Prostate gland (tissue), 2 donors: ENCODE data around the gene TIAM2. TPM values are rescaled to one million over a fixed set of nuclear protein-coding genes. Genes with fewer than 3 reads are reported as not detected.
"Not testable (repeated sequence)": the region's sequence is repeated elsewhere in the genome, so short reads cannot be mapped to it uniquely, and the experiment has no call there.

ENCODE experiments used
- DNase-seq: peaks from one replicate; pipeline ENCODE4 v3.0.0-alpha.2; 2019; ENCODE audit warnings: low spot score
- H3K27ac ChIP-seq, 2 donors: fragments of 200-600 bp; sonication (generic); 2 replicates each; pipeline ENCODE4 v1.5.1; 2017 to 2019
- H3K27me3 ChIP-seq: fragments of 200-600 bp; sonication (generic); replicated peaks from 2 replicates; pipeline ENCODE4 v1.5.1; 2019; ENCODE audit not compliant: insufficient read depth
- H3K36me3 ChIP-seq, 2 donors: fragments of 200-600 bp; sonication (generic); 1 replicate in 1 of 2; 2 replicates in 1 of 2; pipeline versions ENCODE4 v1.5.1 to v1.8.1; 2017 to 2019
- H3K4me1 ChIP-seq: fragments of 200-600 bp; sonication (generic); replicated peaks from 2 replicates; pipeline ENCODE4 v1.5.1; 2019
- H3K4me3 ChIP-seq, 2 donors: fragments of 200-600 bp; sonication (generic); 2 replicates each; pipeline ENCODE4 v1.5.1; 2017 to 2019
- H3K9me3 ChIP-seq: fragments of 200-600 bp; sonication (generic); 2 replicates; pipeline ENCODE4 v1.5.1; 2017
- POLR2A ChIP-seq: fragments of 450-650 bp; IDR thresholded peaks from one replicate; pipeline ENCODE4 v1.6.1; 2016; ENCODE audit warnings: antibody characterized with exemption, mild to moderate bottlenecking
- POLR2AphosphoS5 ChIP-seq: sonication (generic); formaldehyde crosslinking; IDR thresholded peaks from one replicate; pipeline ENCODE4 v1.6.1; 2017; ENCODE audit warnings: antibody characterized with exemption
- WGBS: methylation state at CpG from one replicate; pipeline ENCODE4 v1.1.5; 2018; 5-methylcytosine and 5-hydroxymethylcytosine counted together
- intact Hi-C: fragments of 100-400 bp; cut with DNase I; formaldehyde crosslinking; loops from one replicate; pipeline ENCODE4 v1.14.2; 2022
- total RNA-seq, 2 donors: library from RNA; depleted of rRNA; stranded (reverse); fragments of >200 nt; gene quantifications; one replicate each; pipeline ENCODE4 v1.1.0, GENCODE V29; 2016
- TF ChIP-seq, protein P1 (sequence below), 4 experiments: fragments of 200-600 bp in 2 of 4; fragments of 450-650 bp in 2 of 4; sonication (generic) in 2 of 4; IDR thresholded peaks; 1 replicate in 3 of 4; 2 replicates in 1 of 4; pipeline ENCODE4 v1.5.1; 2016 to 2019; ENCODE audit warnings: antibody characterized with exemption in 4 of 4, mild to moderate bottlenecking in 2 of 4, moderate library complexity in 2 of 4

TIAM2 gene
- total RNA-seq, 2 donors from 2014 or later, result 13.1 to 21.6 TPM

DNA sequence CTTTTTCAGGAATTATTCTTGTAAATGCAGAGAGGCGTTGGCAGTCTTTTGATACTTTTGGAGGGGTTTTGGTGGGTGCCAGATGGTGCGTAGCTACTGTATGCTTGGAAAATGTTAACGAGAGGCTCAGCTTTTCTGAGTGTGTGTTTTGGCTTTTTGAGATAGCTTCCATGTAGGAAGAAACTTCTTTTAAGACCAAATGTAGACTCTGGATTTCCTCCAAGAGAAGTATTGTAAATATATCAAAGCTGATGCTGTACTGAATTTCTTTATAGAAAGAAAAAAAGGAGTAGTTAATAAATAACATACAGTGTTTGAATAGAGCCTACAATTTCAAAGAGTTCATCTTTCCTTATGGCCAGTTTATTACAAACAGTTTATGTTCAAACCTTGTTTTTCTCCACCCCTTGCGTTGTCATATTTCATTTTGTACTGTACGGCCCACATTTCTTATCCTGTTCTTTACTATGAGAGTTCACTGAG, 16.7 kb downstream of the TIAM2 start:
- Histone ChIP-seq H3K9me3 (no peaks in the 10 kb centered on the region), H3K4me3 (no peak overlapping the region), H3K36me3 (no peaks in the 10 kb centered on the region), H3K27me3 (no peaks in the 10 kb centered on the region), H3K27ac (no peak overlapping the region), H3K4me1 (no peaks in the 10 kb centered on the region)
- 18% methylated on average over 5 of the region's 5 CpGs for WGBS
- DNase-seq, result no peak
- TF ChIP-seq POLR2A (no peak), POLR2AphosphoS5 (no peak)
- TF ChIP-seq, protein P1, sequence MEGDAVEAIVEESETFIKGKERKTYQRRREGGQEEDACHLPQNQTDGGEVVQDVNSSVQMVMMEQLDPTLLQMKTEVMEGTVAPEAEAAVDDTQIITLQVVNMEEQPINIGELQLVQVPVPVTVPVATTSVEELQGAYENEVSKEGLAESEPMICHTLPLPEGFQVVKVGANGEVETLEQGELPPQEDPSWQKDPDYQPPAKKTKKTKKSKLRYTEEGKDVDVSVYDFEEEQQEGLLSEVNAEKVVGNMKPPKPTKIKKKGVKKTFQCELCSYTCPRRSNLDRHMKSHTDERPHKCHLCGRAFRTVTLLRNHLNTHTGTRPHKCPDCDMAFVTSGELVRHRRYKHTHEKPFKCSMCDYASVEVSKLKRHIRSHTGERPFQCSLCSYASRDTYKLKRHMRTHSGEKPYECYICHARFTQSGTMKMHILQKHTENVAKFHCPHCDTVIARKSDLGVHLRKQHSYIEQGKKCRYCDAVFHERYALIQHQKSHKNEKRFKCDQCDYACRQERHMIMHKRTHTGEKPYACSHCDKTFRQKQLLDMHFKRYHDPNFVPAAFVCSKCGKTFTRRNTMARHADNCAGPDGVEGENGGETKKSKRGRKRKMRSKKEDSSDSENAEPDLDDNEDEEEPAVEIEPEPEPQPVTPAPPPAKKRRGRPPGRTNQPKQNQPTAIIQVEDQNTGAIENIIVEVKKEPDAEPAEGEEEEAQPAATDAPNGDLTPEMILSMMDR (IDR thresholded peaks at IDR 0.05), result no peak
- intact Hi-C loops, result no loop called here

- Histone ChIP-seq H3K4me1 (no peaks in the 10 kb centered on the region), H3K27me3 (no peaks in the 10 kb centered on the region), H3K27ac (no peak overlapping the region), H3K4me3 (no peak overlapping the region), H3K9me3 (no peaks in the 10 kb centered on the region), H3K36me3 (no peaks in the 10 kb centered on the region)
- no peak for DNase-seq
- TF ChIP-seq, protein P1 (IDR thresholded peaks at IDR 0.05), result no peak
- TF ChIP-seq POLR2A (no peak), POLR2AphosphoS5 (no peak)
- WGBS, result 56% methylated on average over 4 of the region's 4 CpGs
- intact Hi-C loops, result no loop called here
Measured at GRCh38 chr6:155013457-155013876, 18.4 kb downstream of the TIAM2 start.

GRCh38 chr6:155014137-155014536, 19.0 kb downstream of the TIAM2 start:
- 59% methylated on average over 1 of the region's 1 CpG for WGBS
- intact Hi-C loops, result no loop called here

GRCh38 chr6:155014670-155015300, 19.7 kb downstream of the TIAM2 start:
- intact Hi-C loops, result no loop called here
- no peaks in the 10 kb centered on the region for H3K27me3 ChIP-seq
- no peak overlapping the region for H3K4me3 ChIP-seq
- 75% methylated on average over 3 of the region's 3 CpGs for WGBS
- DNase-seq, result no peak
- no peaks in the 10 kb centered on the region for H3K4me1 ChIP-seq
- TF ChIP-seq POLR2A (no peak), POLR2AphosphoS5 (no peak)
- TF ChIP-seq, protein P1 (IDR thresholded peaks at IDR 0.05), result no peak
- no peaks in the 10 kb centered on the region for H3K9me3 ChIP-seq
- H3K27ac ChIP-seq, result no peak overlapping the region
- H3K36me3 ChIP-seq, result no peaks in the 10 kb centered on the region

More at GRCh38 chr6:155014137-155014536, 19.0 kb downstream of the TIAM2 start:
- Histone ChIP-seq H3K9me3 (no peaks in the 10 kb centered on the region), H3K27ac (no peak overlapping the region), H3K36me3 (no peaks in the 10 kb centered on the region), H3K4me1 (no peaks in the 10 kb centered on the region), H3K27me3 (no peaks in the 10 kb centered on the region), H3K4me3 (no peak overlapping the region)
- DNase-seq, result no peak
- TF ChIP-seq, protein P1 (IDR thresholded peaks at IDR 0.05), result no peak
- no peak for TF ChIP-seq POLR2A
- no peak for TF ChIP-seq POLR2AphosphoS5

- 98% methylated on average over 3 of the region's 3 CpGs for WGBS
- intact Hi-C loops, result not testable (repeated sequence)
Measured at GRCh38 chr6:155018415-155018814, 23.3 kb downstream of the TIAM2 start.

More at GRCh38 chr6:155018415-155018814, 23.3 kb downstream of the TIAM2 start:
- DNase-seq, H3K4me3 ChIP-seq, H3K4me1 ChIP-seq, H3K27ac ChIP-seq, H3K36me3 ChIP-seq, H3K9me3 ChIP-seq, H3K27me3 ChIP-seq: not testable (repeated sequence)
